ENCODE data around the gene VASH2. TPM values are rescaled to one million over a fixed set of nuclear protein-coding genes. Genes with fewer than 3 reads are reported as not detected.

The VASH2 gene
- total and polyA plus RNA-seq, 2 donors (not counting 1 experiment from before 2014, with no cell fraction given) = 0.06 TPM; not detected in 1

- Histone ChIP-seq H3K4me2 (replicated peaks; ENCODE audit: low read depth, low read length, poor library complexity, severe bottlenecking) (no peak overlapping the region), H3K9ac (ENCODE audit: low read length) (no peak overlapping the region), H4K20me1 (ENCODE audit: control insufficient read depth, insufficient read depth, low read length, poor library complexity, severe bottlenecking) (no peaks in the 10 kb centered on the region), H3K4me3 (ENCODE audit: control extremely low read depth in 1 of 5, extremely low read depth in 1 of 5, insufficient read depth in 1 of 5, low read depth in 2 of 5, low read length in 4 of 5) (no peak overlapping the region), H3K4me1 (ENCODE audit: control insufficient read depth in 2 of 2, insufficient read depth in 2 of 2, low read length in 2 of 2) (peaks cover 0 to 4% of the 10 kb centered on the region in 2 donors), H3K36me3 (replicated peaks in 1 of 2; ENCODE audit: control extremely low read depth in 1 of 2, control insufficient read depth in 1 of 2, extremely low read depth in 1 of 2, insufficient read depth in 2 of 2, low read length in 1 of 2) (no peaks in the 10 kb centered on the region), H2AFZ (ENCODE audit: insufficient read depth, low read depth, low read length, poor library complexity, severe bottlenecking) (peak overlapping the region; percentile 54), H3K27me3 (replicated peaks in 1 of 4; ENCODE audit: control extremely low read depth in 1 of 4, control insufficient read depth in 3 of 4, insufficient read depth in 4 of 4, low read length in 3 of 4) (peaks cover 0 to 5% (median 1%) of the 10 kb centered on the region in 4 experiments), H3K9me3 (ENCODE audit: control extremely low read depth in 1 of 3, control insufficient read depth in 2 of 3, insufficient read depth in 1 of 3, low read length in 2 of 3) (no peaks in the 10 kb centered on the region), H3K27ac (ENCODE audit: low read length in 2 of 2) (no peak overlapping the region), H3K79me2 (ENCODE audit: control insufficient read depth, insufficient read depth, low read length) (no peaks in the 10 kb centered on the region)
- H3K27ac Mint-ChIP-seq = no peak overlapping the region
- H3K4me1 Mint-ChIP-seq = peaks cover 6% of the 10 kb centered on the region
- ChIA-PET CTCF (interaction anchor here (1.1 kb wide), 1 partner anchor 101 kb away, joined by 4 read pairs; no protein-coding TSS in a partner anchor), POLR2A (no interaction called here)
- no peak for TF ChIP-seq EZH2 (IDR thresholded peaks at IDR 0.05; ENCODE audit: borderline replicate concordance, insufficient read depth, low read depth, low read length, poor library complexity, severe bottlenecking)
- no peak for TF ChIP-seq CTCF (IDR thresholded peaks at IDR 0.05)
- DNase-seq (no peak), ATAC-seq (ENCODE audit: low read depth) (no peak)
- H3K27me3 Mint-ChIP-seq = peaks cover 14% of the 10 kb centered on the region
- H3K4me3 Mint-ChIP-seq = no peak overlapping the region
- no peaks in the 10 kb centered on the region for H3K9me3 Mint-ChIP-seq (ENCODE audit: insufficient read depth)
- WGBS (ENCODE audit: insufficient coverage) = 29% methylated on average over 12 of the region's 23 CpGs
- intact Hi-C loops (cut with micrococcal nuclease) = no loop called here
Observed at GRCh38 chr1:212916481-212917133, 33.7 kb upstream of the VASH2 start.

- Mint-ChIP-seq H3K27me3 (peaks cover 14% of the 10 kb centered on the region), H3K9me3 (ENCODE audit: insufficient read depth) (no peaks in the 10 kb centered on the region), H3K27ac (no peak overlapping the region), H3K4me1 (peaks cover 6% of the 10 kb centered on the region), H3K4me3 (no peak overlapping the region)
- CTCF ChIA-PET = no interaction called here
- no peak overlapping the region for H3K9ac ChIP-seq (ENCODE audit: low read length)
- no peak overlapping the region for H3K27ac ChIP-seq (ENCODE audit: low read length in 2 of 2)
- no peak for TF ChIP-seq CTCF (IDR thresholded peaks at IDR 0.05)
- no peak for TF ChIP-seq EZH2 (IDR thresholded peaks at IDR 0.05; ENCODE audit: borderline replicate concordance, insufficient read depth, low read depth, low read length, poor library complexity, severe bottlenecking)
- H3K79me2 ChIP-seq (ENCODE audit: control insufficient read depth, insufficient read depth, low read length) = no peaks in the 10 kb centered on the region
- no peak overlapping the region for H3K4me3 ChIP-seq (ENCODE audit: control extremely low read depth in 1 of 5, extremely low read depth in 1 of 5, insufficient read depth in 1 of 5, low read depth in 2 of 5, low read length in 4 of 5)
- no peak overlapping the region for H3K4me2 ChIP-seq (replicated peaks; ENCODE audit: low read depth, low read length, poor library complexity, severe bottlenecking)
- POLR2A ChIA-PET = no interaction called here
- no peaks in the 10 kb centered on the region for H4K20me1 ChIP-seq (ENCODE audit: control insufficient read depth, insufficient read depth, low read length, poor library complexity, severe bottlenecking)
- ATAC-seq (ENCODE audit: low read depth) (no peak), DNase-seq (no peak)
- H3K27me3 ChIP-seq (replicated peaks in 1 of 4; ENCODE audit: control extremely low read depth in 1 of 4, control insufficient read depth in 3 of 4, insufficient read depth in 4 of 4, low read length in 3 of 4) = peaks cover 0 to 5% (median 1%) of the 10 kb centered on the region in 4 experiments
- no peaks in the 10 kb centered on the region for H3K9me3 ChIP-seq (ENCODE audit: control extremely low read depth in 1 of 3, control insufficient read depth in 2 of 3, insufficient read depth in 1 of 3, low read length in 2 of 3)
- H3K36me3 ChIP-seq (replicated peaks in 1 of 2; ENCODE audit: control extremely low read depth in 1 of 2, control insufficient read depth in 1 of 2, extremely low read depth in 1 of 2, insufficient read depth in 2 of 2, low read length in 1 of 2) = no peaks in the 10 kb centered on the region
- intact Hi-C loops (cut with micrococcal nuclease) = no loop called here
- 94% methylated on average over 6 of the region's 9 CpGs for WGBS (ENCODE audit: insufficient coverage)
- no peak overlapping the region for H2AFZ ChIP-seq (ENCODE audit: insufficient read depth, low read depth, low read length, poor library complexity, severe bottlenecking)
- H3K4me1 ChIP-seq (ENCODE audit: control insufficient read depth in 2 of 2, insufficient read depth in 2 of 2, low read length in 2 of 2) = peaks cover 0 to 4% of the 10 kb centered on the region in 2 donors
Observed at GRCh38 chr1:212917134-212917485, 33.2 kb upstream of the VASH2 start.

Measured in B cell (primary cell).